H1 (cell line): ENCODE results near the gene RNASEH2A. TPM values are rescaled to one million over a fixed set of nuclear protein-coding genes. Genes with fewer than 3 reads are reported as not detected.

Experiments used
- CTCF ChIA-PET: fragments of 300-600 bp; sonication (Branson Sonifier 250); formaldehyde crosslinking; loops from one replicate; lab custom pipeline; 2021; ENCODE audit not compliant: partially characterized antibody; lab: Charles Lee
- POLR2A ChIA-PET: fragments of 300-600 bp; sonication (Branson Sonifier 250); formaldehyde crosslinking; loops from one replicate; lab custom pipeline; 2021; ENCODE audit warnings: inconsistent platforms; ENCODE audit not compliant: partially characterized antibody; lab: Charles Lee
- DNase-seq, 2 experiments: peaks; one replicate each; pipeline versions ENCODE4 v3.0.0 to v3.0.0-alpha.2; 2010 to 2022; ENCODE audit warnings: low spot score in 2 of 2, low read depth in 1 of 2, mixed read lengths in 1 of 2
- FAIRE-seq: peaks from 2 replicates; lab custom pipeline; 2011; peaks lifted over from hg19 to GRCh38; lab: Jason Lieb, UNC
- H2AFZ ChIP-seq: 2 replicates; pipeline ENCODE4 v1.8.1; 2012; ENCODE audit warnings: low read length, inconsistent platforms
- H2AK5ac ChIP-seq: 2 replicates; pipeline ENCODE4 v1.6.1; 2013; ENCODE audit warnings: low read depth, low read length
- H2BK120ac ChIP-seq: replicated peaks from 2 replicates; pipeline ENCODE3; 2013; ENCODE audit warnings: low read depth, low read length, inconsistent platforms
- H2BK12ac ChIP-seq: 2 replicates; pipeline ENCODE4 v1.6.1; 2013; ENCODE audit warnings: low read depth, low read length
- H2BK15ac ChIP-seq: 2 replicates; pipeline ENCODE4 v1.6.1; 2013; ENCODE audit warnings: low read length
- H2BK20ac ChIP-seq: 2 replicates; pipeline ENCODE4 v1.6.1; 2013; ENCODE audit warnings: low read length
- H2BK5ac ChIP-seq: 2 replicates; pipeline ENCODE4 v1.6.1; 2013; ENCODE audit warnings: low read depth, low read length
- H3K14ac ChIP-seq: 2 replicates; pipeline ENCODE4 v1.6.1; 2013; ENCODE audit warnings: inconsistent platforms; ENCODE audit not compliant: insufficient read length
- H3K18ac ChIP-seq: 2 replicates; pipeline ENCODE4 v1.6.1; 2013; ENCODE audit warnings: low read length; ENCODE audit errors: extremely low read depth
- H3K23ac ChIP-seq: 2 replicates; pipeline ENCODE4 v1.6.1; 2013; ENCODE audit warnings: inconsistent platforms; ENCODE audit not compliant: insufficient read length
- H3K23me2 ChIP-seq: 2 replicates; pipeline ENCODE4 v1.6.1; 2013; ENCODE audit warnings: low read depth, low read length
- H3K27ac ChIP-seq: 2 replicates; pipeline ENCODE4 v1.6.1; 2011; ENCODE audit warnings: low read depth, low read length, inconsistent platforms
- H3K27me3 ChIP-seq, 4 experiments: replicated peaks in 1 of 4; 1 replicate in 1 of 4; 2 replicates in 3 of 4; pipeline versions ENCODE4 v1.6.1 to v1.8.1; 2011 to 2013; ENCODE audit warnings: low read length in 3 of 4, mild to moderate bottlenecking in 3 of 4, inconsistent platforms in 2 of 4, mixed read lengths in 2 of 4, moderate library complexity in 1 of 4; ENCODE audit not compliant: control insufficient read depth in 3 of 4, insufficient read depth in 3 of 4; ENCODE audit errors: extremely low read depth in 1 of 4
- H3K36me3 ChIP-seq, 4 experiments: 2 replicates each; pipeline versions ENCODE4 v1.6.1 to v1.8.1; 2011 to 2013; ENCODE audit warnings: mild to moderate bottlenecking in 4 of 4, low read length in 3 of 4, moderate library complexity in 2 of 4, control low read depth in 1 of 4, inconsistent platforms in 1 of 4; ENCODE audit not compliant: insufficient read depth in 4 of 4, control insufficient read depth in 2 of 4
- H3K4ac ChIP-seq: replicated peaks from 2 replicates; pipeline ENCODE3; 2013; ENCODE audit warnings: low read length, low read depth, mixed read lengths, inconsistent platforms; ENCODE audit not compliant: insufficient read length
- H3K4me1 ChIP-seq, 4 experiments: replicated peaks in 1 of 4; 1 replicate in 1 of 4; 2 replicates in 3 of 4; pipeline versions ENCODE4 v1.6.1 to v1.8.1; 2011 to 2013; ENCODE audit warnings: low read length in 3 of 4, inconsistent platforms in 2 of 4, mixed read lengths in 1 of 4; ENCODE audit not compliant: insufficient read depth in 4 of 4, control insufficient read depth in 3 of 4
- H3K4me2 ChIP-seq, 2 experiments: 2 replicates each; pipeline versions ENCODE4 v1.6.1 to v1.8.1; 2011 to 2013; ENCODE audit warnings: low read depth in 2 of 2, low read length in 2 of 2, control low read depth in 1 of 2, inconsistent platforms in 1 of 2, mild to moderate bottlenecking in 1 of 2; ENCODE audit not compliant: insufficient read depth in 1 of 2
- H3K4me3 ChIP-seq, 4 experiments: fragments of 200-600, 300-600 bp in 1 of 4; sonication (generic), shearing (Covaris generic), sonication (Bioruptor Twin) in 1 of 4; 2 replicates each; pipeline versions ENCODE4 v1.5.1 to v1.8.1; 2011 to 2016; ENCODE audit warnings: low read length in 4 of 4, low read depth in 3 of 4, control low read depth in 2 of 4, inconsistent platforms in 2 of 4, mild to moderate bottlenecking in 2 of 4, mixed read lengths in 1 of 4, moderate library complexity in 1 of 4; ENCODE audit not compliant: insufficient read depth in 2 of 4; ENCODE audit errors: extremely low read depth in 1 of 4
- H3K56ac ChIP-seq: replicated peaks from 2 replicates; pipeline ENCODE3; 2013; ENCODE audit warnings: low read depth, mild to moderate bottlenecking, mixed read lengths, low read length, inconsistent platforms; ENCODE audit not compliant: insufficient read length
- H3K79me1 ChIP-seq: 2 replicates; pipeline ENCODE4 v1.6.1; 2013; ENCODE audit warnings: low read depth, low read length, control low read depth
- H3K79me2 ChIP-seq, 2 experiments: 2 replicates each; pipeline versions ENCODE4 v1.6.1 to v1.8.1; 2012 to 2013; ENCODE audit warnings: low read length in 2 of 2, mild to moderate bottlenecking in 2 of 2, inconsistent platforms in 1 of 2; ENCODE audit not compliant: insufficient read depth in 2 of 2, control insufficient read depth in 1 of 2
- H3K9ac ChIP-seq, 4 experiments: replicated peaks in 1 of 4; 1 replicate in 1 of 4; 2 replicates in 3 of 4; pipeline versions ENCODE4 v1.6.1 to v1.8.1; 2011 to 2013; ENCODE audit warnings: low read depth in 3 of 4, low read length in 3 of 4, control low read depth in 2 of 4, mild to moderate bottlenecking in 2 of 4, moderate library complexity in 2 of 4, inconsistent platforms in 1 of 4; ENCODE audit errors: extremely low read depth in 1 of 4
- H3K9me3 ChIP-seq, 2 experiments: 2 replicates each; pipeline versions ENCODE4 v1.6.1 to v1.8.1; 2012 to 2013; ENCODE audit warnings: mild to moderate bottlenecking in 2 of 2, moderate library complexity in 2 of 2, control low read depth in 1 of 2, inconsistent platforms in 1 of 2, low read depth in 1 of 2, low read length in 1 of 2, mixed read lengths in 1 of 2; ENCODE audit not compliant: insufficient read depth in 2 of 2
- H4K20me1 ChIP-seq, 2 experiments: replicated peaks in 1 of 2; 2 replicates each; pipeline versions ENCODE3 to v1.8.1; 2011 to 2013; ENCODE audit warnings: inconsistent platforms in 2 of 2, low read length in 2 of 2, mild to moderate bottlenecking in 1 of 2; ENCODE audit not compliant: insufficient read depth in 2 of 2, control insufficient read depth in 1 of 2
- H4K5ac ChIP-seq: 2 replicates; pipeline ENCODE4 v1.6.1; 2013; ENCODE audit warnings: low read length, low read depth, mixed read lengths, inconsistent platforms; ENCODE audit not compliant: insufficient read length
- H4K8ac ChIP-seq: 2 replicates; pipeline ENCODE4 v1.8.0; 2013; ENCODE audit warnings: mild to moderate bottlenecking, moderate library complexity, low read length, inconsistent platforms; ENCODE audit not compliant: insufficient read depth; ENCODE audit errors: extremely low read depth
- H4K91ac ChIP-seq: replicated peaks from 2 replicates; pipeline ENCODE3; 2013; ENCODE audit warnings: low read length, mixed read lengths, inconsistent platforms; ENCODE audit not compliant: insufficient read length
- BCL11A ChIP-seq, 2 experiments: IDR thresholded peaks; one replicate each; pipeline ENCODE4 v1.6.1; 2011; ENCODE audit warnings: low read depth in 2 of 2, low read length in 2 of 2, mild to moderate bottlenecking in 2 of 2
- CEBPB ChIP-seq: IDR thresholded peaks from 2 replicates; pipeline ENCODE4 v1.6.1; 2012; ENCODE audit warnings: low read depth, low read length
- CTBP2 ChIP-seq: IDR thresholded peaks from 2 replicates; pipeline ENCODE4 v1.7.0; 2011; ENCODE audit warnings: borderline replicate concordance, mild to moderate bottlenecking, moderate library complexity, mixed read lengths, low read length; ENCODE audit not compliant: insufficient read depth, insufficient read length
- CTCF ChIP-seq, 3 experiments: IDR thresholded peaks; 1 replicate in 2 of 3; 2 replicates in 1 of 3; pipeline versions ENCODE4 v1.5.1 to v1.6.1; 2011; ENCODE audit warnings: low read length in 3 of 3, mild to moderate bottlenecking in 3 of 3, inconsistent platforms in 2 of 3, low read depth in 1 of 3, moderate library complexity in 1 of 3; ENCODE audit not compliant: insufficient read depth in 1 of 3; ENCODE audit errors: control extremely low read depth in 1 of 3
- KDM4A ChIP-seq: IDR thresholded peaks from one replicate; pipeline ENCODE4 v1.7.1; 2012; ENCODE audit warnings: low read depth, mild to moderate bottlenecking, moderate library complexity, low read length, inconsistent platforms; ENCODE audit not compliant: severe bottlenecking
- KDM5A ChIP-seq: fragments of 200-600 bp; IDR thresholded peaks from 2 replicates; pipeline ENCODE4 v1.7.1; 2012; ENCODE audit warnings: mild to moderate bottlenecking, low read length, inconsistent platforms, mixed read lengths
- MAX ChIP-seq: IDR thresholded peaks from 2 replicates; pipeline ENCODE4 v1.6.1; 2012; ENCODE audit warnings: inconsistent platforms
- NANOG ChIP-seq: IDR thresholded peaks from 2 replicates; pipeline ENCODE4 v1.6.1; 2011; ENCODE audit warnings: low read length, low read depth, mild to moderate bottlenecking, inconsistent platforms; ENCODE audit not compliant: insufficient read depth, poor library complexity, severe bottlenecking
- WGBS, 2 experiments: shearing (Covaris generic) in 1 of 2; methylation state at CpG; one replicate each; pipeline versions ENCODE4 v1.1.6 to v1.1.7; 2013 to 2015; ENCODE audit warnings: low lambda C conversion rate in 2 of 2, mixed read lengths in 2 of 2, inconsistent platforms in 1 of 2, low coverage in 1 of 2, missing lambda C conversion rate in 1 of 2; ENCODE audit not compliant: insufficient replicate concordance in 2 of 2, insufficient coverage in 1 of 2, insufficient read length in 1 of 2; ENCODE audit errors: extremely low coverage in 1 of 2, missing lambda C conversion rate in 1 of 2; 5-methylcytosine and 5-hydroxymethylcytosine counted together
- polyA plus RNA-seq, 7 experiments: library from polyadenylated mRNA; depleted of rRNA in 3 of 7; stranded (reverse) in 5 of 7; unstranded in 2 of 7; fragments of >200 nt in 5 of 7; fragments of 200-250 nt in 2 of 7; gene quantifications; 1 replicate in 5 of 7; 2 replicates in 1 of 7; 4 replicates in 1 of 7; pipeline versions ENCODE4 v1.2.1 to v1.2.3, GENCODE V29; 2011 to 2013; ENCODE audit warnings: missing spikeins in 2 of 7, mixed read lengths in 2 of 7
- total RNA-seq: library from RNA; stranded (reverse); fragmentation: NEBNext Ultra II Directional; extraction: Animal tissue kit (Norgen Biotek cat#: 25700); gene quantifications from 2 replicates; pipeline ENCODE4 v1.2.1, GENCODE V29; 2021

The RNASEH2A gene
- total and polyA plus RNA-seq, 2 of the 8 experiments (the other 6 are each of a cell fraction or from before 2014, with no cell fraction given): 67.5 to 120 TPM

- Histone ChIP-seq H3K4ac (no peak overlapping the region), H4K8ac (peak overlapping the region; percentile 69; the same call in 1 of the 2 replicates), H3K4me3 (no peak overlapping the region), H3K36me3 (no peaks in the 10 kb centered on the region), H4K5ac (no peak overlapping the region), H3K9me3 (no peaks in the 10 kb centered on the region), H3K23me2 (peaks cover 24% of the 10 kb centered on the region; the same call in 1 of the 2 replicates), H3K18ac (no peak overlapping the region; the same call in none of the 2 replicates), H4K20me1 (peaks cover 0 to 1% of the 10 kb centered on the region in 2 experiments), H2AK5ac (no peak overlapping the region; the same call in 1 of the 2 replicates), H3K4me1 (peaks cover 16 to 42% (median 26%) of the 10 kb centered on the region in 4 experiments), H3K9ac (no peak overlapping the region), H2BK15ac (no peak overlapping the region), H3K27me3 (peaks cover 0 to 7% (median 4%) of the 10 kb centered on the region in 4 experiments; a peak in 5 of 7 replicates), H3K14ac (no peak overlapping the region), H2BK12ac (peak overlapping the region; percentile 17; the same call in 1 of the 2 replicates), H3K4me2 (no peak overlapping the region), H4K91ac (no peak overlapping the region), H3K56ac (no peak overlapping the region), H3K23ac (no peak overlapping the region), H2AFZ (no peak overlapping the region), H3K79me1 (no peaks in the 10 kb centered on the region; the same call in 1 of the 2 replicates), H2BK5ac (peak overlapping the region; percentile 44; the same call in 1 of the 2 replicates), H3K27ac (no peak overlapping the region), H2BK20ac (no peak overlapping the region), H3K79me2 (no peaks in the 10 kb centered on the region), H2BK120ac (no peak overlapping the region)
- DNase-seq (no peak), FAIRE-seq (no peak)
- 84% methylated on average over 14 of the region's 18 CpGs; no CpG with 5 or more reads in 1 of the 2 experiments for WGBS, 2 experiments
- ChIA-PET POLR2A (interaction anchor here (0.7 to 3.5 kb wide), 6 partner anchors 7 to 14 kb away, joined by 3 to 33 read pairs (median 10); partner anchors contain the start of gene HOOK2), CTCF (interaction anchor here (1.3 to 4.5 kb wide), 4 partner anchors 9 to 21 kb away, joined by 3 to 39 read pairs (median 14); no protein-coding TSS in a partner anchor)
- TF ChIP-seq CTBP2: no peak
- no peak for TF ChIP-seq CEBPB
- no peak for TF ChIP-seq BCL11A (IDR thresholded peaks at IDR 0.05; ENCODE audit: low read depth in 2 of 2, low read length in 2 of 2)
- no peak for TF ChIP-seq NANOG
- no peak for TF ChIP-seq KDM4A
- no peak for TF ChIP-seq MAX
- TF ChIP-seq KDM5A: no peak
- no peak for TF ChIP-seq CTCF (IDR thresholded peaks at IDR 0.05; ENCODE audit: control extremely low read depth in 1 of 3, insufficient read depth in 1 of 3, low read depth in 1 of 3, low read length in 3 of 3)
These were observed 20.1 kb upstream of the RNASEH2A start for GRCh38 chr19:12786141-12786870.
